HUDEP-2 (cell line): Measurements from ENCODE around the gene AXIN1.
"Not testable (repeated sequence)": the region's sequence is repeated elsewhere in the genome, so short reads cannot be mapped to it uniquely, and the experiment has no call there.

ENCODE experiments used
- DNase-seq, 76 experiments: peaks; one replicate each; lab custom pipeline; 2025; ENCODE audit not compliant: unreplicated experiment in 76 of 76; lab: John Stamatoyannopoulos, UW

Gene AXIN1

GRCh38 chr16:383326-384051 lies 31.0 kb upstream of the AXIN1 start:
- DNase-seq = no peak

- DNase-seq = peak in 51 of 76 experiments; percentile 7 to 72 (median 53)
Measured at GRCh38 chr16:381789-382717, 29.5 kb upstream of the AXIN1 start, which contains the start of gene PGAP6. Gene PGAP6 (minus strand): TSS chr16:381978. CDS start chr16:381821, 157 bp downstream.

GRCh38 chr16:381012-381788 lies 28.7 kb upstream of the AXIN1 start:
- DNase-seq = peak in 2 of 76 experiments; percentile 35 to 50

GRCh38 chr16:380762-381011 lies 28.2 kb upstream of the AXIN1 start:
- DNase-seq = no peak

GRCh38 chr16:379961-380761 lies 27.6 kb upstream of the AXIN1 start:
- DNase-seq = no peak

GRCh38 chr16:379183-379960 lies 26.8 kb upstream of the AXIN1 start:
- no peak for DNase-seq

GRCh38 chr16:378821-379182 lies 26.3 kb upstream of the AXIN1 start:
- DNase-seq = no peak

GRCh38 chr16:378113-378820 lies 25.7 kb upstream of the AXIN1 start:
- DNase-seq = not testable (repeated sequence)

- DNase-seq = no peak
Measured at GRCh38 chr16:377419-377951, 25.0 kb upstream of the AXIN1 start.

GRCh38 chr16:376817-377418 lies 24.4 kb upstream of the AXIN1 start:
- no peak for DNase-seq

GRCh38 chr16:375927-376816 lies 23.6 kb upstream of the AXIN1 start:
- DNase-seq = no peak

- no peak for DNase-seq
Measured at GRCh38 chr16:375212-375611, 22.7 kb upstream of the AXIN1 start.

- no peak for DNase-seq
Measured at GRCh38 chr16:374616-374926, 22.0 kb upstream of the AXIN1 start.

- no peak for DNase-seq
Measured at GRCh38 chr16:373848-374615, 21.5 kb upstream of the AXIN1 start.

- no peak for DNase-seq
Measured at GRCh38 chr16:373020-373598, 20.6 kb upstream of the AXIN1 start.

GRCh38 chr16:372302-372983 lies 19.9 kb upstream of the AXIN1 start:
- no peak for DNase-seq
